HG02623 (cell line): ENCODE measurements around the gene KHDRBS1.
"Not testable (repeated sequence)": the region's sequence is repeated elsewhere in the genome, so short reads cannot be mapped to it uniquely, and the experiment has no call there.

Experiments used
- ATAC-seq: cut with Tn5 transposase; IDR thresholded peaks from one replicate; pipeline ENCODE4 v1.9.1; 2021; ENCODE audit warnings: moderate library complexity; ENCODE audit not compliant: unreplicated experiment

KHDRBS1 gene

GRCh38 chr1:32062867-32063230 is 49.2 kb downstream of the KHDRBS1 start:
- ATAC-seq, result no peak

GRCh38 chr1:32063261-32063681 is 49.6 kb downstream of the KHDRBS1 start:
- no peak for ATAC-seq

GRCh38 chr1:32065613-32066488 is 52.2 kb downstream of the KHDRBS1 start:
- not testable (repeated sequence) for ATAC-seq

GRCh38 chr1:32066489-32066873 is 52.8 kb downstream of the KHDRBS1 start:
- ATAC-seq, result no peak

GRCh38 chr1:32068957-32069588 is 55.4 kb downstream of the KHDRBS1 start:
- no peak for ATAC-seq

- ATAC-seq, result no peak
These were observed 58.3 kb downstream of the KHDRBS1 start for GRCh38 chr1:32071758-32072621.

GRCh38 chr1:32072622-32073298 is 59.1 kb downstream of the KHDRBS1 start, which contains the start of gene TMEM39B:
TSS of gene TMEM39B (plus strand) at chr1:32072939. CDS start at chr1:32073048, 109 bp downstream.
- peak; percentile 87 for ATAC-seq

- ATAC-seq, result no peak
These were observed 59.9 kb downstream of the KHDRBS1 start for GRCh38 chr1:32073299-32074229.

GRCh38 chr1:32074841-32075240 is 61.2 kb downstream of the KHDRBS1 start:
- ATAC-seq, result no peak

GRCh38 chr1:32077451-32077850 is 63.8 kb downstream of the KHDRBS1 start:
- no peak for ATAC-seq

GRCh38 chr1:32082022-32082421 is 68.4 kb downstream of the KHDRBS1 start:
- no peak for ATAC-seq

- not testable (repeated sequence) for ATAC-seq
These were observed 72.7 kb downstream of the KHDRBS1 start for GRCh38 chr1:32086381-32086780.

GRCh38 chr1:32091176-32091575 is 77.5 kb downstream of the KHDRBS1 start:
- ATAC-seq, result no peak

- no peak for ATAC-seq
These were observed 77.9 kb downstream of the KHDRBS1 start for GRCh38 chr1:32091591-32091990.
